ENCODE measurements around the gene ATAT1. TPM values are rescaled to one million over a fixed set of nuclear protein-coding genes. Genes with fewer than 3 reads are reported as not detected.

The ATAT1 gene
- total RNA-seq, 2 donors from 2014 or later: 31.6 to 38.0 TPM

GRCh38 chr6:30686908-30687658 is 60.4 kb downstream of the ATAT1 start:
- peaks cover 12% of the 10 kb centered on the region for H3K36me3 Mint-ChIP-seq (ENCODE audit: low read depth)
- peak overlapping the region; percentile 75 for H3K4me3 Mint-ChIP-seq
- no peaks in the 10 kb centered on the region for H3K27me3 ChIP-seq (ENCODE audit: control insufficient read depth, insufficient read depth, low read length, poor library complexity, severe bottlenecking)
- no peaks in the 10 kb centered on the region for H3K27me3 Mint-ChIP-seq (ENCODE audit: insufficient read depth)
- H3K9me3 Mint-ChIP-seq: no peaks in the 10 kb centered on the region
- H3K4me3 ChIP-seq (ENCODE audit: low read length): peak overlapping the region; percentile 95
- peak overlapping the region; percentile 88 for H3K27ac Mint-ChIP-seq
- peaks cover 65% of the 10 kb centered on the region for H3K4me1 Mint-ChIP-seq
- peak overlapping the region; percentile 66 for H3K9ac ChIP-seq (ENCODE audit: extremely low read depth, low read length, poor library complexity, severe bottlenecking)
- peaks cover 16% of the 10 kb centered on the region for H3K4me1 ChIP-seq (ENCODE audit: control insufficient read depth, insufficient read depth, low read length)
- 0% methylated on average over 13 to 52 of the region's 52 CpGs for WGBS, 2 experiments (ENCODE audit: insufficient coverage in 1 of 2, insufficient read length in 1 of 2)
- H3K36me3 ChIP-seq (ENCODE audit: control insufficient read depth, insufficient read depth, low read length): peaks cover 7% of the 10 kb centered on the region
- peak overlapping the region; percentile 97 for H3K27ac ChIP-seq (ENCODE audit: low read depth, low read length)
- TF ChIP-seq CTCF (conservative IDR thresholded peaks at IDR 0.05): no peak
- peak; percentile 95 for DNase-seq
- H3K9me3 ChIP-seq (ENCODE audit: control insufficient read depth, low read length): no peaks in the 10 kb centered on the region

- no peaks in the 10 kb centered on the region for H3K9me3 ChIP-seq (ENCODE audit: control insufficient read depth, low read length)
- H3K36me3 ChIP-seq (ENCODE audit: control insufficient read depth, insufficient read depth, low read length): peaks cover 5% of the 10 kb centered on the region
- peak overlapping the region; percentile 95 for H3K4me3 ChIP-seq (ENCODE audit: low read length)
- Mint-ChIP-seq H3K27ac (peak overlapping the region; percentile 88), H3K4me3 (peak overlapping the region; percentile 75), H3K36me3 (ENCODE audit: low read depth) (peaks cover 12% of the 10 kb centered on the region), H3K4me1 (peaks cover 59% of the 10 kb centered on the region), H3K27me3 (ENCODE audit: insufficient read depth) (no peaks in the 10 kb centered on the region), H3K9me3 (no peaks in the 10 kb centered on the region)
- H3K27ac ChIP-seq (ENCODE audit: low read depth, low read length): peak overlapping the region; percentile 97
- peak overlapping the region; percentile 66 for H3K9ac ChIP-seq (ENCODE audit: extremely low read depth, low read length, poor library complexity, severe bottlenecking)
- peak; percentile 11 for TF ChIP-seq CTCF (conservative IDR thresholded peaks at IDR 0.05)
- H3K4me1 ChIP-seq (ENCODE audit: control insufficient read depth, insufficient read depth, low read length): peaks cover 10% of the 10 kb centered on the region
- no peaks in the 10 kb centered on the region for H3K27me3 ChIP-seq (ENCODE audit: control insufficient read depth, insufficient read depth, low read length, poor library complexity, severe bottlenecking)
- DNase-seq: no peak
- WGBS, 2 experiments (ENCODE audit: insufficient coverage in 1 of 2, insufficient read length in 1 of 2): 18 to 62% methylated on average over 5 to 22 of the region's 22 CpGs
These were observed 61.2 kb downstream of the ATAT1 start for GRCh38 chr6:30687659-30688431.

- H3K36me3 Mint-ChIP-seq (ENCODE audit: low read depth): peaks cover 12% of the 10 kb centered on the region
- peaks cover 3% of the 10 kb centered on the region for H3K36me3 ChIP-seq (ENCODE audit: control insufficient read depth, insufficient read depth, low read length)
- no peak overlapping the region for H3K27ac Mint-ChIP-seq
- H3K4me1 ChIP-seq (ENCODE audit: control insufficient read depth, insufficient read depth, low read length): peaks cover 6% of the 10 kb centered on the region
- H3K9me3 Mint-ChIP-seq: no peaks in the 10 kb centered on the region
- no peaks in the 10 kb centered on the region for H3K27me3 Mint-ChIP-seq (ENCODE audit: insufficient read depth)
- H3K9me3 ChIP-seq (ENCODE audit: control insufficient read depth, low read length): no peaks in the 10 kb centered on the region
- H3K27me3 ChIP-seq (ENCODE audit: control insufficient read depth, insufficient read depth, low read length, poor library complexity, severe bottlenecking): no peaks in the 10 kb centered on the region
- H3K27ac ChIP-seq (ENCODE audit: low read depth, low read length): no peak overlapping the region
- DNase-seq: no peak
- peak overlapping the region; percentile 75 for H3K4me3 Mint-ChIP-seq
- 96% methylated on average over 9 of the region's 9 CpGs; no CpG with 5 or more reads in 1 of the 2 experiments for WGBS, 2 experiments (ENCODE audit: insufficient coverage in 1 of 2, insufficient read length in 1 of 2)
- TF ChIP-seq CTCF (conservative IDR thresholded peaks at IDR 0.05): no peak
- peaks cover 52% of the 10 kb centered on the region for H3K4me1 Mint-ChIP-seq
- no peak overlapping the region for H3K9ac ChIP-seq (ENCODE audit: extremely low read depth, low read length, poor library complexity, severe bottlenecking)
- peak overlapping the region; percentile 95 for H3K4me3 ChIP-seq (ENCODE audit: low read length)
These were observed 61.9 kb downstream of the ATAT1 start for GRCh38 chr6:30688569-30688968.
